ENCODE results near the gene GLT6D1. TPM values are rescaled to one million over a fixed set of nuclear protein-coding genes. Genes with fewer than 3 reads are reported as not detected.
"Not testable (repeated sequence)": the region's sequence is repeated elsewhere in the genome, so short reads cannot be mapped to it uniquely, and the experiment has no call there.

GLT6D1 gene
- total RNA-seq, 1 experiment from 2014 or later = not detected

DNA sequence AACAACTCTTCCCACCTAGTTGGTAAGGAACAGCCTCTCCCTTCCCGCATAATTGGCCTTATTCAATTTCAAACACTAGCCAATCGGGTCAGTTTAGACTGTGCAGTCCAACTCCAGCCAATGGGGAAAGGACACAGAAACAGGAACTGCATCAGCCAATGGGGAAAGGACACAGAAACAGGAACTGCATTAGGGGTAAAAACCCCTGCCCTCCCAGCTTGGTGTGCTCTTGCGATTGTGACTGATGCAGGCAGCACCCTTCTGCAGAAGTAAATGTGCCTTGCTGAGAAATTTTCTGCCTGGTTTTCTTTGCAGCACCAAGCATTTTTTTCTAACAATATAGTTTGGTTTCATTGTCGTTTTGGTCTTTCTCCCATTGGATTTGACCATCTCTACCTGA, 8.5 kb upstream of the GLT6D1 start:
- in situ Hi-C loops (cut with HindIII; ENCODE audit: low pct_unique_long_range_greater_than_20kb, low sequenced_read_pairs) = no loop called here
- no peak for DNase-seq (ENCODE audit: low read depth, low spot score)

GRCh38 chr9:135644631-135645218, 5.4 kb upstream of the GLT6D1 start:
- DNase-seq (ENCODE audit: low read depth, low spot score) = no peak
- in situ Hi-C loops (cut with HindIII; ENCODE audit: low pct_unique_long_range_greater_than_20kb, low sequenced_read_pairs) = no loop called here

DNA sequence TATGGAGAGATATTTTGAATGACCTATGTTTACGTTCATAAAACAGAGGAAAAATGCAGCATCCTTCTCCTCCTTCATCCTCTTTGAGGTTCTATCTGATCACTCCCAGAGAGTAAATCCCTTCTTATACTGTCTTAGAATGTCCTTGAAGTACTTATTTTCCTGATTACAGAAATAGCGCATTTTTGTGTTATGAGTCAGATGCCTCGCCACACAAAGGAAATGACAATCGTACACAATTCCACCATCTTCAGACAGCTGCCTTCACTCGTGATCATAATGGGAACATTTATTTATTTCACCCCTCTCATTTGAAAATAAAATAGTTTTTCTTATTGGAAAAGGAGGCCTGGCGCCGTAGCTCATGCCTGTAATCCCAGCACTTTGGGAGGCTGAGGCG, 2.4 kb upstream of the GLT6D1 start:
- in situ Hi-C loops (cut with HindIII; ENCODE audit: low pct_unique_long_range_greater_than_20kb, low sequenced_read_pairs) = no loop called here
- peak; percentile 17 for DNase-seq (ENCODE audit: low read depth, low spot score)

GRCh38 chr9:135641047-135641446, 1.7 kb upstream of the GLT6D1 start:
- no peak for DNase-seq (ENCODE audit: low read depth, low spot score)
- in situ Hi-C loops (cut with HindIII; ENCODE audit: low pct_unique_long_range_greater_than_20kb, low sequenced_read_pairs) = no loop called here

- in situ Hi-C loops (cut with HindIII; ENCODE audit: low pct_unique_long_range_greater_than_20kb, low sequenced_read_pairs); DNase-seq (ENCODE audit: low read depth, low spot score): not testable (repeated sequence)
Measured at GRCh38 chr9:135636930-135637530, 2.3 kb downstream of the GLT6D1 start.

DNA sequence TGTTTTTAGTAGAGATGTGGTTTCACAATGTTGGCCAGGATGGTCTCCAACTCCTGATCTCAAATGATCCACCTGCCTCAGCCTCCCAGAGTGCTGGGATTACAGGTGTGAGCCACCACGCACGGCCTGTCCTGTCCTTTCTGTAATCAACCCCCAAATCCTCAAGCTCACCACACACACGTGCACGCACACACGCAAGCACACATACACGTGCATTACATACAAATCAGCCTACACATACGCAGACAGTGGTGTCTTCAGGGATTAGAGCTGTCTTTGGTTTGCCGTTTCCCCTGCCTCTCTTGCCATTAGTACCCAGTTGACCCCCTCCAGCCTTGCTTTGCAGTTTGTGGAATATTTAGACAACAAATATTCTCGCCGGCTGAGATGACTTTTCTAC, 6.5 kb downstream of the GLT6D1 start:
- DNase-seq (ENCODE audit: low read depth, low spot score) = no peak
- in situ Hi-C loops (cut with HindIII; ENCODE audit: low pct_unique_long_range_greater_than_20kb, low sequenced_read_pairs) = no loop called here

- in situ Hi-C loops (cut with HindIII; ENCODE audit: low pct_unique_long_range_greater_than_20kb, low sequenced_read_pairs) = no loop called here
- no peak for DNase-seq (ENCODE audit: low read depth, low spot score)
Measured at GRCh38 chr9:135624282-135624681, 15.1 kb downstream of the GLT6D1 start.

GRCh38 chr9:135622415-135623020, 16.8 kb downstream of the GLT6D1 start:
- no peak for DNase-seq (ENCODE audit: low read depth, low spot score)

DNA sequence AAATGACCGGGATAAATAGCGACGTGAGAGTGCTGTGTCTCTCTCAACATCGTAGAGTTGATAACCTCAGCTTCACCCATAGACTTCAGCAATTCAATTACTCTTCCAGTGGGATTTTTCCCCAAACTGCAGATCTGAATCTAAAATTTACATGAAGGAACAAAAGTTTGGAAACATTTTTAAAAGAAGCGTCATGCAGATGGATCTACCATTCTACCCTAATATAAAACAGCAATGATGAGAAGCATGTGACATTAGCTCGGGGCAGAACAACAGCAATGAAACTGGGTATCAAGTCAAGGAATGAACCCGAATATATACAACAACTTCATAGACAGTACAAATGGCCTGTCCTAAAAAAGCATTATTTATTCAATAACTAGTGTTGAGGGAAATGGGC, 18.8 kb downstream of the GLT6D1 start:
- in situ Hi-C loops (cut with HindIII; ENCODE audit: low pct_unique_long_range_greater_than_20kb, low sequenced_read_pairs) = no loop called here
- DNase-seq (ENCODE audit: low read depth, low spot score) = no peak

More at GRCh38 chr9:135622415-135623020, 16.8 kb downstream of the GLT6D1 start:
- in situ Hi-C loops (cut with HindIII; ENCODE audit: low pct_unique_long_range_greater_than_20kb, low sequenced_read_pairs) = no loop called here

GRCh38 chr9:135619599-135619886, 19.8 kb downstream of the GLT6D1 start:
- DNase-seq (ENCODE audit: low read depth, low spot score) = no peak
- in situ Hi-C loops (cut with HindIII; ENCODE audit: low pct_unique_long_range_greater_than_20kb, low sequenced_read_pairs) = no loop called here

GRCh38 chr9:135618866-135619598, 20.3 kb downstream of the GLT6D1 start:
- no peak for DNase-seq (ENCODE audit: low read depth, low spot score)
- in situ Hi-C loops (cut with HindIII; ENCODE audit: low pct_unique_long_range_greater_than_20kb, low sequenced_read_pairs) = no loop called here

DNA sequence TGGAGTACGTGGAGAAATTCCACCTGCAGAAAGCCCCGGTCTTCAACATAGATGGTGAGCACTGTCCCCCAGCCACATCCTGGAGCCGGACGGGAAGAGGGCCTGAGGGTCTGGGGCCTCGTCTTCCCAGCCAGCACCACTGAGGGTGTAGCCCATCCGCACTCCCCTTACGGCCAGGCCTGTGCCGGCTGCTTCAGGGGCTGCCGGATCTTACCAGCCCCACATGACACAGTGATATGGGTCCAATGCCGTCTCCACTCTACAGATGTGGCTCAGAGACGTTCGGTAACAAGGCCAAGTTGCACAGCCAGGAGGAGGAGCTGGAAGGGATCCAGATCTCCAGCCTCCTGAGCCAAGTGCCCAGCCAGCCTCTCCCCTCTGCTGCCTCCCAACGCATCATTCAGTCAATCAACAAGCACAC, 21.3 kb downstream of the GLT6D1 start:
- in situ Hi-C loops (cut with HindIII; ENCODE audit: low pct_unique_long_range_greater_than_20kb, low sequenced_read_pairs) = no loop called here
- no peak for DNase-seq (ENCODE audit: low read depth, low spot score)

DNA sequence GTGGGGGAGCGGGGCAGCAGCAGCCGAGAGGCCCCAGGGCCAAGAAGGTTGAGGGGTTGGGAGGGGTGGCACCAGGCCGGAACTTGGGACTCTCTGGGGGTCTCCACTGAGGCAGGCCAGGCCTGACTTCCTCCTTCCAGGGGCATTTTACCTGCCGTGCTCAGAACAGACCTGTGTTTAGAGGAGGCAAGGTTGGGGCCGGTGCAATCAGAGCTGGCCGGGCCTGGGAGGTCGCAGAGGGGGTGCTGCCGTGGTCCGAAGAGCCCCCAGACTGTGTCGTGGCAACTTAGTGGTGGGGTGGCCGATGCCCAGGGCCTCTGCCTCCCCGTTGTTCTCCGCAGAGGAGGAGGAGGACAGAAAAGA, 21.8 kb downstream of the GLT6D1 start:
- DNase-seq (ENCODE audit: low read depth, low spot score) = no peak
- in situ Hi-C loops (cut with HindIII; ENCODE audit: low pct_unique_long_range_greater_than_20kb, low sequenced_read_pairs) = no loop called here

- DNase-seq (ENCODE audit: low read depth, low spot score) = no peak
- in situ Hi-C loops (cut with HindIII; ENCODE audit: low pct_unique_long_range_greater_than_20kb, low sequenced_read_pairs) = no loop called here
Measured at GRCh38 chr9:135616619-135617537, 22.5 kb downstream of the GLT6D1 start.

DNA sequence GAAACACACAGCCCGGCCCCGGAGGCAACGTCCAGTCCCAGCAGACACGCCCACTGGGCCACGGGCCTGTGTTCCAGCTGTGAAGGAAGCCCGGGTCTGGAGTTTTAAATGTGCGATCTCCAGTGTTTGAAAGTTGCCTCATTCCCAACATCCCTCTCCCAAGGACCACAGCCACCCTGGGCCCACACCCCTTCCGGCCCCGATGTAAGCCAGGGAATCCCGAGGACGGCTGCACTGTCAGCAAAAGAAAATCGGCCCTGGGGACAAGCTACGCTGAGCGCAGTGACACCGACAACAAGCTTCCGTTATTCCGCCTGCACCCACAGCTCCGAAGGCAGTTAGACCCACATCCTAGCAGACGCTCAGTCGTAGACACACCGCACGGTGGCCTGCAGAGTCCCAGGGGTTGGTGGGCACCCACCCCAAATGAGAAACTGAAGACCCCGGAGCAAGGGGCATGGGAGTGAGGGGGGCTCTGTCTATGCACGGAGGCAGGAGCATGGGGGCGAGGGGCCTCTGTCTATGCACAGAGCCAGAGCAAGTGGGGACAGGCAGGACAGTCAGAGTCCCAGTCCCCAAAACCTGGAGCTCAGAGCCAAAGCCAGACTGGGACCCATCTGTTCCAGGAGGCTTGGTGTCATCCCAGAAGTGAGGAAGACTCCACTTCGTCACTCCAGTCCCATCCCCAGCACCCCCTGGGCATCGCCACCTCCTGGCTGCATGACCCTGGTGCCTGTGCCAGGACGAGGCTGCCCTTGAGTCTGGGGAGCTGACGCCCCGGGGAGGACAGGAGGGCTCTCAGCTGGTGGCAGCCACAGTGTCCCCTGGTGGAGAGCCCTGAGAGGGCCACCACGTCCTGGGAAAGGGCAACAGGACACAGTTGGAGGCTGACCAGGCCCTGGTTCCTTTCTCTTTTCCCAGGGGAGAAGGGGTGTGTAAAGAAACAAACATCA, 23.4 kb downstream of the GLT6D1 start:
- DNase-seq (ENCODE audit: low read depth, low spot score) = no peak
- in situ Hi-C loops (cut with HindIII; ENCODE audit: low pct_unique_long_range_greater_than_20kb, low sequenced_read_pairs) = no loop called here

GRCh38 chr9:135614821-135615665, 24.3 kb downstream of the GLT6D1 start:
- in situ Hi-C loops (cut with HindIII; ENCODE audit: low pct_unique_long_range_greater_than_20kb, low sequenced_read_pairs) = no loop called here
- no peak for DNase-seq (ENCODE audit: low read depth, low spot score)

All from SK-MEL-5 (cell line).